Measurements from ENCODE around the gene KCNE3.
"Not testable (repeated sequence)": the region's sequence is repeated elsewhere in the genome, so short reads cannot be mapped to it uniquely, and the experiment has no call there.

KCNE3 gene

GRCh38 chr11:74443071-74443864 is 24.1 kb downstream of the KCNE3 start:
- DNase-seq (ENCODE audit: low spot score): no peak

GRCh38 chr11:74442636-74443035 is 24.7 kb downstream of the KCNE3 start:
- no peak for DNase-seq (ENCODE audit: low spot score)

- no peak for DNase-seq (ENCODE audit: low spot score)
Measured at GRCh38 chr11:74438681-74439080, 28.7 kb downstream of the KCNE3 start.

GRCh38 chr11:74437441-74438042 is 29.8 kb downstream of the KCNE3 start:
- DNase-seq (ENCODE audit: low spot score): no peak

GRCh38 chr11:74434528-74434927 is 32.8 kb downstream of the KCNE3 start:
- no peak for DNase-seq (ENCODE audit: low spot score)

GRCh38 chr11:74429205-74429604 is 38.1 kb downstream of the KCNE3 start:
- DNase-seq (ENCODE audit: low spot score): no peak

GRCh38 chr11:74427384-74427886 is 39.9 kb downstream of the KCNE3 start:
- no peak for DNase-seq (ENCODE audit: low spot score)

GRCh38 chr11:74425100-74425499 is 42.2 kb downstream of the KCNE3 start:
- no peak for DNase-seq (ENCODE audit: low spot score)

GRCh38 chr11:74418509-74418895 is 48.8 kb downstream of the KCNE3 start:
- DNase-seq (ENCODE audit: low spot score): peak; percentile 80

- no peak for DNase-seq (ENCODE audit: low spot score)
Measured at GRCh38 chr11:74417860-74418508, 49.4 kb downstream of the KCNE3 start.

- DNase-seq (ENCODE audit: low spot score): no peak
Measured at GRCh38 chr11:74417379-74417804, 50.0 kb downstream of the KCNE3 start.

GRCh38 chr11:74416974-74417373 is 50.4 kb downstream of the KCNE3 start:
- not testable (repeated sequence) for DNase-seq (ENCODE audit: low spot score)

GRCh38 chr11:74412733-74413359 is 54.5 kb downstream of the KCNE3 start:
- no peak for DNase-seq (ENCODE audit: low spot score)

GRCh38 chr11:74412321-74412720 is 55.0 kb downstream of the KCNE3 start:
- no peak for DNase-seq (ENCODE audit: low spot score)

GRCh38 chr11:74409633-74410032 is 57.7 kb downstream of the KCNE3 start:
- no peak for DNase-seq (ENCODE audit: low spot score)

Measured in COLO829 (cell line).